ENCODE data around the gene STX8. TPM values are rescaled to one million over a fixed set of nuclear protein-coding genes. Genes with fewer than 3 reads are reported as not detected.

Gene STX8
- 100 to 1,000 TPM in 1 of 4 donors, 10 to 100 TPM in 3; 69.7 to 129 (median 89.6) TPM for total RNA-seq

- no peak for TF ChIP-seq CTCF (IDR thresholded peaks at IDR 0.05; ENCODE audit: low read depth)
Measured at GRCh38 chr17:9575381-9576101, at the start of gene STX8. TSS of gene STX8 (minus strand) at chr17:9575820. CDS start at chr17:9575808, 12 bp downstream.

- TF ChIP-seq CTCF (IDR thresholded peaks at IDR 0.05; ENCODE audit: low read depth) = no peak
Measured at GRCh38 chr17:9622961-9623360, 47.3 kb upstream of the STX8 start.

- no peak for TF ChIP-seq CTCF (IDR thresholded peaks at IDR 0.05; ENCODE audit: low read depth)
Measured at GRCh38 chr17:9615486-9615885, 39.9 kb upstream of the STX8 start.

- TF ChIP-seq CTCF (IDR thresholded peaks at IDR 0.05; ENCODE audit: low read depth) = no peak
Measured at GRCh38 chr17:9612006-9612405, 36.4 kb upstream of the STX8 start.

GRCh38 chr17:9611557-9611956 is 35.9 kb upstream of the STX8 start:
- TF ChIP-seq CTCF (IDR thresholded peaks at IDR 0.05; ENCODE audit: low read depth) = no peak

- TF ChIP-seq CTCF (IDR thresholded peaks at IDR 0.05; ENCODE audit: low read depth) = no peak
Measured at GRCh38 chr17:9606453-9606852, 30.8 kb upstream of the STX8 start.

GRCh38 chr17:9598661-9599060 is 23.0 kb upstream of the STX8 start:
- no peak for TF ChIP-seq CTCF (IDR thresholded peaks at IDR 0.05; ENCODE audit: low read depth)

All from subcutaneous adipose tissue (tissue), 4 donors.